Fibroblast of mammary gland (primary cell): ENCODE results near the gene PLVAP.

Experiments
- DNase-seq: peaks from one replicate; pipeline ENCODE4 v3.0.0-alpha.2; 2010; ENCODE audit warnings: low read depth
- H3K4me3 ChIP-seq: 2 replicates; pipeline ENCODE4 v1.5.1; 2011; ENCODE audit warnings: low read depth, mild to moderate bottlenecking, low read length, moderate library complexity; ENCODE audit not compliant: control insufficient read depth
- TF ChIP-seq, protein P1 (sequence below): conservative IDR thresholded peaks from 2 replicates; pipeline ENCODE4 v1.5.1; 2011; ENCODE audit warnings: low read depth, low read length, inconsistent platforms; ENCODE audit not compliant: control insufficient read depth, insufficient read depth

PLVAP gene

DNA sequence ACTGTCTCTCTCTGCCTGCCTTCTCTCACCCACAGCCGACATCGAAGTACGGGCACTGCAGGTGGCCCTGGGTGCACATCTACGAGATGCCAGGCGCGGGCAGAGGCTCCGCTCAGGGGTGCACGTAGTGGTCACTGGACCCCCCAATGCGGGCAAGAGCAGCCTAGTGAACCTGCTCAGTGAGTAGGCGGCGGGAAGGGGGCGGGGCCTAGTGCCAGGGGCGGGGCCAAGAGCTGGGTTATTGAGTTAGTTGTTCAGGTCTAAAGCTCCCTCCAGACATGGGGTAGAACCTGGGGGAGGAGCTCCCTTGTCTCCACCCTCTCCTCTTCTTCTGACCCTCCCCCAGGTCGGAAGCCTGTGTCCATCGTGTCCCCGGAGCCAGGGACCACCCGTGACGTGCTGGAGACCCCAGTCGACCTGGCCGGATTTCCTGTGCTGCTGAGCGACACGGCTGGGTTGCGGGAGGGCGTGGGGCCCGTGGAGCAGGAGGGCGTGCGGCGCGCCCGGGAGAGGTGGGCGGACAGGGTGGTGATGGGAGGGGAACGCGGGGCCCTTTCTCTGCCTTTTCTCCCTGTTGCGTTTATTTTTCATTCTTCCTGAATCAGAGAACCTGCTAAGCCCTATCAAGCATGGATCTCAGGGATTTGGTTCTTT lies 37.9 kb downstream of the PLVAP start:
- no peak overlapping the region for H3K4me3 ChIP-seq
- TF ChIP-seq, protein P1, sequence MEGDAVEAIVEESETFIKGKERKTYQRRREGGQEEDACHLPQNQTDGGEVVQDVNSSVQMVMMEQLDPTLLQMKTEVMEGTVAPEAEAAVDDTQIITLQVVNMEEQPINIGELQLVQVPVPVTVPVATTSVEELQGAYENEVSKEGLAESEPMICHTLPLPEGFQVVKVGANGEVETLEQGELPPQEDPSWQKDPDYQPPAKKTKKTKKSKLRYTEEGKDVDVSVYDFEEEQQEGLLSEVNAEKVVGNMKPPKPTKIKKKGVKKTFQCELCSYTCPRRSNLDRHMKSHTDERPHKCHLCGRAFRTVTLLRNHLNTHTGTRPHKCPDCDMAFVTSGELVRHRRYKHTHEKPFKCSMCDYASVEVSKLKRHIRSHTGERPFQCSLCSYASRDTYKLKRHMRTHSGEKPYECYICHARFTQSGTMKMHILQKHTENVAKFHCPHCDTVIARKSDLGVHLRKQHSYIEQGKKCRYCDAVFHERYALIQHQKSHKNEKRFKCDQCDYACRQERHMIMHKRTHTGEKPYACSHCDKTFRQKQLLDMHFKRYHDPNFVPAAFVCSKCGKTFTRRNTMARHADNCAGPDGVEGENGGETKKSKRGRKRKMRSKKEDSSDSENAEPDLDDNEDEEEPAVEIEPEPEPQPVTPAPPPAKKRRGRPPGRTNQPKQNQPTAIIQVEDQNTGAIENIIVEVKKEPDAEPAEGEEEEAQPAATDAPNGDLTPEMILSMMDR = no peak
- DNase-seq = no peak

DNA sequence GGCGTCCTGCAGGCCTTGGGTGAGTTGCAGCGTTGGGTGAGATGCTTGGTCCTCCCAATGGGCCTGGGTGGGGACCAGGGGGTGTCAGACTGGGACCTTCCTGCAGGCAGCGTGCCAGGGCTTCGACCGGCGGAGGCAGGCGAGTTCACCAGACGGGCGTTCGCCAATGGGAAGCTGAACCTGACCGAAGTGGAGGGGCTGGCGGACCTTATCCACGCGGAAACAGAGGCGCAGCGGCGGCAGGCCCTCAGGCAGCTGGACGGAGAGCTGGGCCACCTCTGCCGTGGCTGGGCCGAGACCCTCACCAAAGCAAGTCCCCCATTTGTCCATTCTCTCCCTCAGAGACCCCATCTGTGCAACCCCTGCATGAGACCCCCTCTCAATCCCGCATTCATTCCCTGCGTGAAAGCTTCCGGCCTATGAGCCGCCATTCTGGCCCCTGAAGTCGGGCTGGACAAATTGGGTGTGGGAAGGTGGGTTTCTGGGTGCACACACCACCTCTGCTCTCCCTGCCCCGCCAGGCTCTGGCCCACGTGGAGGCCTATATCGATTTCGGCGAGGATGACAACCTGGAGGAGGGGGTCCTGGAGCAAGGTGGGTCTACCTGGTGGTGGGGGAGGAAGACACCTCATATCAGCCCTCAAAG lies 38.6 kb downstream of the PLVAP start:
- peak overlapping the region; percentile 95 for H3K4me3 ChIP-seq
- DNase-seq = no peak
- TF ChIP-seq, protein P1 = no peak

DNA sequence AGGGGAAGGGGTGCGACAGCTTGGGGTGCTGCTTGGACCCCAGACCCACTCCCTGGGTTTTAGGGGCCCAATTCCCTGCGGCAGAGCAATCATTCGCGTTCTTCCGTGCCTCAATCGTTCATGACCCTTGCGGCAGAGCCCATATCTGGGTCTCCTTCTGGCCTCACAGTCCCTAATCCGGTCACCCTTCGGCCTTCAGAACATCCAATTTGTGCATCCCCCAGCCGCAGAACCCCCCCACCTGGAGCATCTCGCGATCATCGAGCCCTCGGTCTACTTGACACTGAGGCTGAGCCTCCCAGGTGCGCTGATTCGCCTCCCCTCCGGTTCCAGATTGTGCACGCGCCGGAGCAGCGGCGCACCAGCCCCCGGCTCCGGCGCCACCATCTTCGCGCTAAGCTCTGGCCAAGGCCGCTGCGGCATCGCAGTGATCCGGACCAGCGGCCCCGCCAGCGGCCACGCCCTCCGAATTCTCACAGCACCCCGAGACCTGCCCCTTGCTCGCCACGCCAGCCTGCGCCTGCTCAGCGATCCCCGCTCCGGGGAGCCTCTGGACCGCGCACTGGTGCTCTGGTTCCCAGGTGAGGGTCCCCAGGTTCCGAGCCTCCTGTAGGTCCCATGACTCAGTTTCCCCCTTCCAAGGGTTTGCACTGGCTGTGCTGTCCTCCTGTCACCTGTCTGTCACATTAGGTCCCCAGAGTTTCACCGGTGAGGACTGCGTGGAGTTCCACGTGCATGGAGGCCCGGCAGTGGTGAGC lies 39.3 kb downstream of the PLVAP start:
- DNase-seq = no peak
- TF ChIP-seq, protein P1 = no peak
- H3K4me3 ChIP-seq = peak overlapping the region; percentile 95

DNA sequence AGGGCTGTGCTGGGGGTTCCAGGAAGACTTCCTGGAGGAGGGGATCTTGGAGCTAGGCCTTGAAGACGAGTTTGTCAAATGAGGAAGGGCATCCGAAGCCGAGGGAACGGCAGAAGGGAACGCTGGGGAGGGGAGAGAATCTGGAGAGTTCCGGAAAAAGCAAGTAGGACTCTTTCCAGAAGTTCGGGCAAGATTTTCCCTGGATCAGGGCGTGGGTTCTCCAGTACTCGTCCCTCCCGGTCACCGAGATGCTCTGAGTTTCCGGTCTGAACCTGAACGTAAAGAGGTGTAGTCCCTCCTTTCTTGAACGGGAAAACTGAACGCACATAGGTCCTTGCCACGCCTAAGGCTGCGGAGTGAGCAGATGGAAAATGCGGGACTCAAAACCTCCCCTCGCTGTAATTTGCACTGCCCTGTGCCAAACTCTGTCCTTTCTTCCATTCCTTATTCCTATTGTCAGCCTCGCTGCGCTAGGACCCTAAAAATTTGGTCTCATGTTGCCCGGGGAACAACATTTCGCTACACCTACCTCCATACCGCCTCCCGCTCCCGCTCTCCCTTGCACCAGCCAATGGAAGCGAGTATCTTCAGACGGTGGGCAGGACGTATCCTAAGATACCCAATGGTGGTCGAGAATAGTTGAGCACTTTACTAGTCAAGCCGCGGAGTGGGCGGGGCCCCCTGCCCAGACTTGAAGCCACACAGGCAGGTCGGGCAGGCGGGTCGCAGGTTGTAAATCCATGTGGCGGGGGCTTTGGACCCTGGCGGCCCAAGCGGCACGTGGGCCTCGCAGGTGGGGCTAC lies 40.1 kb downstream of the PLVAP start, which contains the start of gene GTPBP3:
TSS of gene GTPBP3 (plus strand) at position 682 of the 803 bp plus-strand sequence. CDS start at position 741, 59 bp downstream.
- TF ChIP-seq, protein P1 = no peak
- peak; percentile 98 for DNase-seq
- H3K4me3 ChIP-seq = peak within 1 kb of the TSS; percentile 95

DNA sequence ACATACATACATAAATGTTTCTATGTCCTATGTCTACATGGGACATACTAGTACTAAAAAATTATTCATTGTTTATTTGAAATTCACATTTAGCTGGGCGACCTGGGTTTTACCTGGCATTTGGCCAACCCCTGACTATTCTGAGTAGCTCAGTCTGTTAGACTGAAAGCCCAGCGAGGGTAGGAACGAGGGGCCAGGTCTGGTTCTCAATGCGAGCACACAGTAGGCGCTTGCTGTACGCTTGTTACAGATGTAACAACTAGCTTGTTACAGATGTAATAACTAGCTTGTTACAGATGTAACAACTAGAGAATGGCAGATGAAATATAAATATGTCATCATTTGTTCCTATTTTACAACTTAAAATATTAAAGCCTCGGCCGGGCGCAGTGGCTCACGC lies 41.6 kb downstream of the PLVAP start:
- DNase-seq = no peak
- no peak overlapping the region for H3K4me3 ChIP-seq
- TF ChIP-seq, protein P1 = no peak
